ENCODE data around the gene TMEFF2.

GRCh38 chr2:191915750-191916149, 279.0 kb downstream of the TMEFF2 start:
- TF ChIP-seq CTCF (IDR thresholded peaks at IDR 0.05; ENCODE audit: insufficient read depth, low read depth, low read length): no peak
- TF ChIP-seq EZH2 (IDR thresholded peaks at IDR 0.05; ENCODE audit: insufficient read depth, low read length): no peak
